Keratinocyte (primary cell): ENCODE data around the gene SERGEF. TPM values are rescaled to one million over a fixed set of nuclear protein-coding genes. Genes with fewer than 3 reads are reported as not detected.
A peak's percentile ranks its signal among the peaks of the same experiment; 100 is the strongest.

Experiments
- DNase-seq: peaks from one replicate; pipeline ENCODE4 v3.0.0-alpha.2; 2011; ENCODE audit warnings: low read depth, missing footprints, low spot score
- FAIRE-seq: peaks from 2 replicates; lab custom pipeline; 2011; peaks lifted over from hg19 to GRCh38; lab: Jason Lieb, UNC
- H2AFZ ChIP-seq: 2 replicates; pipeline ENCODE4 v1.6.0; 2012; ENCODE audit warnings: low read length, control low read depth, inconsistent platforms; ENCODE audit not compliant: control insufficient read depth
- H3K27ac ChIP-seq: 2 replicates; pipeline ENCODE4 v1.5.1; 2011; ENCODE audit warnings: low read length; ENCODE audit not compliant: control insufficient read depth, insufficient read depth
- H3K27me3 ChIP-seq: 3 replicates; pipeline ENCODE4 v1.6.0; 2011; ENCODE audit warnings: low read length; ENCODE audit not compliant: control insufficient read depth, insufficient read depth; ENCODE audit errors: extremely low read depth
- H3K36me3 ChIP-seq, 2 experiments: 2 replicates in 1 of 2; 3 replicates in 1 of 2; pipeline ENCODE4 v1.5.1; 2011; ENCODE audit warnings: low read length in 2 of 2, mild to moderate bottlenecking in 1 of 2; ENCODE audit not compliant: control insufficient read depth in 2 of 2, insufficient read depth in 2 of 2; ENCODE audit errors: extremely low read depth in 1 of 2
- H3K4me1 ChIP-seq: 3 replicates; pipeline ENCODE4 v1.5.1; 2011; ENCODE audit warnings: low read length; ENCODE audit not compliant: control insufficient read depth, insufficient read depth; ENCODE audit errors: extremely low read depth
- H3K4me2 ChIP-seq: 3 replicates; pipeline ENCODE4 v1.6.0; 2011; ENCODE audit warnings: low read depth, low read length; ENCODE audit not compliant: control insufficient read depth, insufficient read depth; ENCODE audit errors: extremely low read depth
- H3K4me3 ChIP-seq, 3 experiments: fragments of 200-600 bp in 1 of 3; sonication (generic) in 1 of 3; 2 replicates in 2 of 3; 3 replicates in 1 of 3; pipeline ENCODE4 v1.5.1; 2011 to 2016; ENCODE audit warnings: low read length in 3 of 3, mild to moderate bottlenecking in 3 of 3, control low read depth in 2 of 3, inconsistent platforms in 1 of 3, low read depth in 1 of 3, mixed read lengths in 1 of 3, mixed run types in 1 of 3, moderate library complexity in 1 of 3; ENCODE audit not compliant: control insufficient read depth in 2 of 3, insufficient read depth in 2 of 3; ENCODE audit errors: extremely low read depth in 1 of 3
- H3K79me2 ChIP-seq: 2 replicates; pipeline ENCODE4 v1.6.0; 2012; ENCODE audit warnings: low read length; ENCODE audit not compliant: control insufficient read depth, insufficient read depth
- H3K9ac ChIP-seq: 3 replicates; pipeline ENCODE4 v1.6.0; 2011; ENCODE audit warnings: low read length; ENCODE audit not compliant: control insufficient read depth, insufficient read depth; ENCODE audit errors: extremely low read depth
- H3K9me1 ChIP-seq: 3 replicates; pipeline ENCODE4 v1.6.0; 2011; ENCODE audit warnings: low read length; ENCODE audit not compliant: control insufficient read depth, insufficient read depth; ENCODE audit errors: extremely low read depth
- H3K9me3 ChIP-seq: 2 replicates; pipeline ENCODE4 v1.5.1; 2012; ENCODE audit warnings: low read depth, low read length; ENCODE audit not compliant: control insufficient read depth
- H4K20me1 ChIP-seq: 3 replicates; pipeline ENCODE4 v1.6.0; 2011; ENCODE audit warnings: low read length; ENCODE audit not compliant: control insufficient read depth, insufficient read depth; ENCODE audit errors: extremely low read depth
- CTCF ChIP-seq, 3 experiments: IDR thresholded peaks in 1 of 3; conservative IDR thresholded peaks in 1 of 3; optimal IDR thresholded peaks in 1 of 3; 2 replicates in 2 of 3; 3 replicates in 1 of 3; pipeline versions ENCODE3 to v1.5.1; 2011; ENCODE audit warnings: low read length in 3 of 3, mild to moderate bottlenecking in 3 of 3, moderate library complexity in 2 of 3, control low read depth in 1 of 3, inconsistent platforms in 1 of 3; ENCODE audit not compliant: insufficient read depth in 2 of 3; ENCODE audit errors: extremely low read depth in 1 of 3
- EZH2 ChIP-seq: IDR thresholded peaks from one replicate; pipeline ENCODE4 v1.6.1; 2012; ENCODE audit warnings: inconsistent platforms, mild to moderate bottlenecking, low read length, moderate library complexity
- dilution Hi-C: fragments of 300-500 bp; cut with MboI; formaldehyde crosslinking; loops from one replicate; pipeline ENCODE4 v1.7.0; 2020; ENCODE audit warnings: low sequenced_read_pairs; ENCODE audit not compliant: extremely low pct_ligation_motif_present
- polyA plus RNA-seq, 5 experiments: library from polyadenylated mRNA; depleted of rRNA in 3 of 5; stranded (reverse) in 3 of 5; stranded (forward) in 1 of 5; unstranded in 1 of 5; fragments of >200 nt; gene quantifications; 1 replicate in 1 of 5; 2 replicates in 3 of 5; 3 replicates in 1 of 5; pipeline versions ENCODE4 v1.2.1 to v1.2.3, GENCODE V29; 2011 to 2012; ENCODE audit warnings: missing spikeins in 2 of 5, low read depth in 1 of 5, low replicate concordance in 1 of 5

The SERGEF gene
- polyA plus RNA-seq, 1 donor (not counting 4 experiments of a cell fraction or from before 2014, with no cell fraction given) = 15.6 TPM

DNA sequence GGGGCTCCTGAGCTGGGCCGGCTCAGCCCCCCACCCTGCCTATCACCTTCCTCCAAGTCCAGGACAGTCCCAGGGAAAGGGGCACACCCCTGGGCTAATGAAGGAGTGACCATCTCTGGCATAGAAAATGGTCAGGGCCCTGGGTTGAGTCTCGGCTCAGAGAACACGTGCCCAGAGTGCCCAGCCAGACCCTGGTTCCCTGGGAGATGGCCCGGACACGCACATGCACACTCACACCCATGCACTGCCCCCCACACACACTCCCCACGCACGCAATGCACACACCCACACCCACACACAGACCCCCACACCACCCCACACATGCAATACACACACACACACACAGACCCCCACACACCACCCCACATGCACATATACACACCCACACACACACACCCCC, 249.6 kb downstream of the SERGEF start:
- Histone ChIP-seq H3K36me3 (no peaks in the 10 kb centered on the region), H3K27ac (no peak overlapping the region), H3K4me1 (no peaks in the 10 kb centered on the region), H3K9me3 (no peaks in the 10 kb centered on the region), H3K27me3 (no peaks in the 10 kb centered on the region), H3K9ac (no peak overlapping the region), H3K9me1 (no peaks in the 10 kb centered on the region), H2AFZ (no peak overlapping the region), H3K4me3 (no peak overlapping the region), H3K4me2 (no peak overlapping the region), H3K79me2 (no peaks in the 10 kb centered on the region), H4K20me1 (no peaks in the 10 kb centered on the region)
- no peak for DNase-seq
- dilution Hi-C loops = no loop called here
- no peak for FAIRE-seq
- TF ChIP-seq EZH2 (no peak), CTCF (optimal IDR thresholded peaks at IDR 0.05 in 1 of 3, IDR thresholded peaks at IDR 0.05 in 1 of 3, conservative IDR thresholded peaks at IDR 0.05 in 1 of 3; ENCODE audit: extremely low read depth in 1 of 3, insufficient read depth in 2 of 3, low read length in 3 of 3) (no peak)

DNA sequence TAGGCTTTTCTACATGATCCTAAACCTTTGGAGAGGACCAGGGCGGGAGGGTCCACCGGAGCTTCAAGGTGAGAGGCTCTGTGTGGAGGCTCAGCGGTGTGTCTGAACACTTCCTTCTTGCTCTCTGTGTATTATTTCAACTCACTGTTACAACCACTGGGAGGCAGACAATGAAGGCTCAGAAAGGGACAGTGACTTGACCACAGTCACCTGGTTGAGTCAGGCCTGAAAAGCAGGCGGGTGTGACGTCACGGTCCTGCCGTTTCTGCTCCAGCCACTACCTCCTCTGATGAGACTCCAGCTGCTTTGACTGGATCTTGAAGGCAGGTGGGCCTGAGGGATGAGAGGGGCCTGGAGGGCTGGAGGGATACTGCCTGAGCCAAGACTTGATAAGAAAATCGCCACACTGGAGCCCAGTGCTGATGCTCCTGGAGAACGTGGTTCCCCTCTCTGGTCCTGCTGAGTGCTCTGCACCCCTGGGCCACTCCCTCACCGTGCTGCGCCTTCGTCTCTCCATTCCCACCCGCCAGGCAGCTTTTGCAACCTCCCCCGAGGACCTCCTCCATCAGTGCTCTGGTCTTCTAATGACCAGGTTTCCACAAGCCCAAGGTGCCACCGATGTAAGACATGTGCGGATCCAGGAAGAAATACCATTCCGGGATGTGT, 250.4 kb downstream of the SERGEF start:
- no peaks in the 10 kb centered on the region for H3K9me3 ChIP-seq
- no peak for DNase-seq
- H3K9me1 ChIP-seq = no peaks in the 10 kb centered on the region
- no peaks in the 10 kb centered on the region for H4K20me1 ChIP-seq
- no peak overlapping the region for H3K4me2 ChIP-seq
- H2AFZ ChIP-seq = no peak overlapping the region
- H3K27ac ChIP-seq = no peak overlapping the region
- H3K27me3 ChIP-seq = no peaks in the 10 kb centered on the region
- no peaks in the 10 kb centered on the region for H3K4me1 ChIP-seq
- H3K9ac ChIP-seq = no peak overlapping the region
- H3K4me3 ChIP-seq = no peak overlapping the region
- no peaks in the 10 kb centered on the region for H3K79me2 ChIP-seq
- no peaks in the 10 kb centered on the region for H3K36me3 ChIP-seq
- TF ChIP-seq CTCF (optimal IDR thresholded peaks at IDR 0.05 in 1 of 3, IDR thresholded peaks at IDR 0.05 in 1 of 3, conservative IDR thresholded peaks at IDR 0.05 in 1 of 3; ENCODE audit: extremely low read depth in 1 of 3, insufficient read depth in 2 of 3, low read length in 3 of 3) = peak in 1 of 3 experiments; percentile 19
- TF ChIP-seq EZH2 = no peak
- FAIRE-seq = no peak
- dilution Hi-C loops = no loop called here
